Activated CD8-positive, alpha-beta memory T cell treated with anti-CD3 and anti-CD28 coated beads for 1 hour (primary cell): Measurements from ENCODE around the gene DDAH1.

Experiments used
- DNase-seq, 2 donors: peaks; one replicate each; pipeline ENCODE4 v3.0.0-alpha.2; 2020; ENCODE audit warnings: low read depth in 1 of 2; ENCODE audit errors: extremely low read depth in 1 of 2

Gene DDAH1

DNA sequence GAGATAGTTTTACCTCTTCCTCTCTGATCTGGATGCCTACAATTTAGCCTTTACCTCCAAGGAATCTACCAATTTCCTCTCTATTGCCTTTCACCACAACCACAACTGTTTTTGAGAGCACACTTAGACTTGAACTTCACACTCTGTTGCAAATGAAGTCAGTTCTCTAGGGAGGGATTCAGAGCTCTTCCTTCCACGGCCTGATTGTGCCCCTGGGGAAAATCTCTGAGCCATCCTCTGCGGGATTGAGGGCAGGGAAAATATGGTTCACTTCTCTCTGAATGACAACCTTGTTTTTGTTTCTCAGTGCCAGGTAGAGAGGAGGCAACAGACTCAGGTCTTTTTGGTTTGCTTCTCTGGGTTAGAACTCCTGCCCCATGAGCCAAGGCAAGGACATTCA, 153.1 kb downstream of the DDAH1 start:
- no peak for DNase-seq

DNA sequence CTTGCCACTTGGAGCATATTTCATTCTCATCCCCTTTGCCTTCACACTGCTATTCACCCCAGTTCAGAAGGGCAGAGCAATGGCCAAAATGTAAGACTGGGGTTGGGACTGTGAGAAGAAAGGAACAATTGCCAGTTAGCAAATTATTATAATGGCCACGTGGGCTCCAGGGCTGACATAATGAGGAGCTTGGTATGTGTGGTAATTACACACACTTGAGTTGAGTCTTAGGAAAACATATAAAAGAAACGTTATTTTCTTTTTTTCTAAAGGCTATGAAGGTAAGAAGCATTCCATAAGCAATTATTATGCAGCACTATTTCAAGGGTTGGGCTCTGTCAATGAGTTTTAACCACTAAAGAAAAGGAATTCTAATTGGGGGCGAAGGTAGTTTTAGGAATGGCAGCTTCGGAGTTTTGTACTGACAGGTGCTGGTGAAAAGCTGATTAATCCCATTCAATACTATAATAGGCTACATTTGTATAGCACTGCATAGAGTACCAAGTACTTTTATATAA, 156.1 kb downstream of the DDAH1 start:
- no peak for DNase-seq

DNA sequence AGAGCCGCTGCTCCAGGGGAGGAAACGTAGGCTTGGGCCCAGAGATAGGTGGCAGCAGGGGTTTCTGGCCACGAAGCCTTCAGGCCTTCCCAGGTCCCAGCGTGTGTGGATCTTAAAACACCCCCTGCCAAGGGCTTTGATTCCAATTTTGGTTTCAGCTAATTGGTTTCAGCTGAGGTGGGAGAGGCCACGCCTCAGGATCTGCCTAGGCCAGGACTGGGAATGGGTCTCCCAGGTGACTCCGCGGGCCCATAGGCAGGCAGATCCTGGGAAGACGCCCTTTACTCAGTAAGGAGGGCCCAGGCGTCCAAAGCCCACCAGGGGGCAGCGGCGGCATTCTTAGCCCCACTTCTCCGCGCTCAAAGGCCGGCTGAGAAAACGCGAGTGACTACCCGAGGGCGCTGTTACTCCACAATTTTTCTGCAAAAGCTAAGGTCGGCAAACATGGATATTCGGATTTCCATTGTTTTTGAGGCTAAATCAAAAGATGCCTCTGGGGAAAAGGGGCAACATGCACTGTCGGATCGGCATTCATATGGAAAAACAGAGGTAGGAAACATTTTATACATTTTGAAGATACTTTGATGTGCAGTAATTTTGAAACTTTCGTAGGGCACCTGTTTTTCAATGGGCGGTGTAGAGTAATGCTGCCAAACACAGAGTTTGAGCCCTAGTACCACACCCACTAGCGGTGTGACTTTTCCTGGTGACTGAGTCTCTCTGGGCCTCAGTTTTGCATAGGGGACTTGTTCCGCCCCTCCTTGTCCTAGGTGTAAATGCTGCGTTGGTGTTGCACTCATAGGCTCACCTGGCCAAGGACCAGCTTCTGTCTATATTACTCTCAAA, 156.7 kb downstream of the DDAH1 start:
- peak in 1 of 2 donors; percentile 45 for DNase-seq

DNA sequence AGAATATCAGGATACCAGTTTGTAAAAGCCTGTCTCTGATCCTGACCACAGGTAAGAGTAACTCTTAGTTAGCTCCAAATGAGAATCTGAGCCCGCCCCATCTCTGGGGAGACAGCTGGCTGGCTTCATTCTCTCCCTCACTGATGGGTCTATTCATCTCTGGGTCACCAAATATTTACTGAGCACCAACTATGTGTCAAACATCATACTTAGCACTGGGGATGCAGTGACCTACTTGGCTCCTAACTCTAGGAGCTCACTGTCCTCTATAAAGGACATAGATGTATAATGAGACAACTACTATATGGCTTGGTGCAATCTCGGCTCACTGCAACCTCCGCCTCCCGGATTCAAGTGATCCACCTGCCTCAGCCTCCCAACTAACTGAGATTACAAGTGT, 158.7 kb downstream of the DDAH1 start:
- DNase-seq, result no peak

DNA sequence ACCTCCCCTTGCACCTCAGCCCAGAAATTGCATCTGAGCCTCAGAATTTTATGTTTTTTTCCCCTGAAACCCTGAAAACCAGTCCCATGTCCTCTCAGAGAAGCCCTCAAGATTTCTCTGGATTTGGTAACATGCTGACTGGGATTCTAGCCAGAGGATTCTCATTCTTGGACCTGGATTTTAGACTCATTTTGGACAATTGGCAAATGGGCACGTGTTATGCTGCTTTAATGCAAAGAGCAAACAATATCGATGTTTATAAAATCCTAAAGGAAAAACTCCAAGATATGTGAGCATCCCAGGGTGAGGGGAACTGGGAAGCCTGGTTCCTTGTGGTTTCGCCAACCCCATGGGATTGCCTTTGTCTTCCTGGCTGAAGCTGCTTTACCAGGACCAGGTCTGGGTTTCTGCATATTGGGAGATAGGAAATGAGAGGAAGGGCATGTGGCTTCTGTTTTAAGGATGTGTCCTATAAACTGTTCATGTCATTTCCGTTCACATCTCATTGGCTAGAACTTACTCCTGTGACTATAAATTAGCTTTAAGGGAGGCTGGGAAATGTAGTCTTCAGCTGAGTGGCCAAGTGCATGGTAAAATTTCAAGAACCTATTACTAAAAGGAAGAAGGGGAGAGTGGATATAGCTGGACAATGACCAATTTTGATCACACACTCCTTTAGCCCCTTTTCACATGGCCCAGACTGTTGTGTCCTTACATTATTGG, 161.4 kb downstream of the DDAH1 start:
- no peak for DNase-seq

DNA sequence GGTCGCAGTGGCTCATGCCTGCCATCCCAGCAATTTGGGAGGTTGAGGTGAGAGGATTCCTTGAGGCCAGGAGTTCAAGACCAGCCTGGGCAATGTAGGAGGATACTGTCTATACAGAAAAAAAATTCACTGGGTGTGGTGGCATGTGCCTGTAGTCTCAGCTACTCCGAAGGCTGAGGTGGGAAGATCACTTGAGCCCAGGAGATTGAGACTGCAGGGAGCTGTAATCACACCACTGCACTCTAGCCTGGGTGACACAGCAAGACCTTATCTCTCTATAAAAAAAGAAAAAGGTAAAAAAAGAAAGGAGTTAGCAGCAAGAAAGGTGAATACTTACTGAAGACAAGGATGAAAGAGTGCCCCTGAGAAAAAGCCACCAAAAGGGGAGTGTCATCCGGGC, 164.8 kb downstream of the DDAH1 start:
- no peak for DNase-seq

DNA sequence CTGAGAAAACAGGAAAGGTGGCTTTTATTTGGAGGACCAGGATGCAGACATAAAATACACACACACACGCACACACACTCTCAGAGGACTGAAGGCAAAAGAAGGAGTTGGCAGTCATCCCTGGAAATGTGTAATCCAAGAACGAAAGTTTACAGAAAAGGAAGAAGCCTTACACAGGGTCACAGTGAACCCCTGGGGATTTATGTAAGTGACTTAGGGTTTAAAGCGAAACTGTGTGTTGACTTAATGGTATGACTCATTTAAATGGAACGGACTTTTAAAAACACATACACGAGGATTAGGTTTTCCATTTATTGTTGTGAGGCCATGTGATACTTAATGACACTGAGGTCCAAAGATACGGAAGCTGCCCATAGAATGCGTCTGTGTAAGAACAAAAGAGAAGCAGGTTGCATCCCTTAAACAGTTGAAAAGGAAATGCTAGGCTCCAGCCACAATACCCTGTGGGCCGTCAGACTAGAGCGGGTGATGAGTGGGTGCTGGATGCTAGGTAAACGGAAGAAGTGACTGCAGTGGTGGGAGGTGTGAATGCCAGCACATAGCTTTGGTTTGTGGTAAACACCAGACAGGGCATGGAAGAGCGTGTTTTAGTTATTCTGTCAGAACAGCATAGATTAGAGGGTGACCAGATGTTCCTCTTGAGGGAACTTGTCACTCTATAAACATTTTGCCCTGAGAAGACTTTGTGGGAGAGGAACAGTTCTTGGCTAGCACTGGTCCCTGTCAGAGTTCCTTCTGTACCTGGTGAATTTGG, 166.9 kb downstream of the DDAH1 start:
- DNase-seq, result peak; percentile 20 to 27

DNA sequence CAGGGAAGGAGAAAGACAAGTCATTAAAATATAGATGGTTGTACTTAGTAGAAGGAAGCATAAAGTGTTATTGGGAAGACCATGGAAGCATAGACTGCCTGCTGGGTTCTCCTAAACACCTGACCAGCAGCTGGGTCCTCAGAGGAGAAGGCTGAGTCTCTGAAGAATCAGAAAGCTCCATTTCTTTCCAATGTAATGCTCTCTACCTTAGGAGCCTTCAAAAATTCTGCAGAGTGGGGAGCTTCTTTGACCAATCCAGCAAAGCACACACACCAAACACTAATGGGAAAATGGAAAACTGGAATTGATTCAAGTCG, 167.5 kb downstream of the DDAH1 start:
- no peak for DNase-seq

DNA sequence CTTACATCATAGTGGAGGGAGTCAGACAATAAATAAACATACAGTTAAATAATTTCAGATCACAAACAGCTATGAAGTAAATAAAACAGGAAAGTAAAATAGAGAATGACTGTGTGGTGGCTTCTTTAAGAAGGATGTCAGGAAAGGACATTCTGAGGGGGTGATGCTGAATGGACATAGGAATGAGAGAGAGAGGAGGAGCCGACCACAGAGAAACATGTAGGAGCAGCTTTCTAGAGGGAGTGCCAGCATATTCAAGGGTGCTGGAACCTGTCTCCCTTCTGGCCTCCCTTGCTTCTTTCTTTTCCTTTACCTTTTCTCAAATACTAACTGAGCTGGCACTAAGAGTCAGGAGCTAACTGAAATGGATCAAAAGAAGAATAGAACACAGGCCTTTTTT, 168.0 kb downstream of the DDAH1 start:
- DNase-seq, result no peak

DNA sequence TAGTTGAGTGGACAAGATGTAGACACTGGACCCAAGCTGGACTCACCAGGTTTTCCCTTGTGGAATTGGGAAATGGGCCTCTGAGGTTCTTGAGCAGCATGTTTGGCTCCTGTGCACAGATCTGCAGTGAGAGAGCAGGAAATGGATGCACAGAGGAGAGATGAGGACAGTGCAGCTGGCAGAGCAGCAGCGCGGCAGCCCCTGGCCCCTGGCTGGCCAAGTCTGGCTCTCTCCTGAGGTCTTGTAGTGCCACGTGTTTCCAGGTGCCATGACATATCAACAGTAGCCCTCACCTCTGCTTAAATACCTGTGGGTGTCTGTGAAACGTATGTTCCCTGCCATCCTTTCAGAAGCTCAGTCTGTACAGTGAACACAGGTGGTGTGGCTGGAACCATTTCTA, 169.3 kb downstream of the DDAH1 start:
- DNase-seq, result no peak

DNA sequence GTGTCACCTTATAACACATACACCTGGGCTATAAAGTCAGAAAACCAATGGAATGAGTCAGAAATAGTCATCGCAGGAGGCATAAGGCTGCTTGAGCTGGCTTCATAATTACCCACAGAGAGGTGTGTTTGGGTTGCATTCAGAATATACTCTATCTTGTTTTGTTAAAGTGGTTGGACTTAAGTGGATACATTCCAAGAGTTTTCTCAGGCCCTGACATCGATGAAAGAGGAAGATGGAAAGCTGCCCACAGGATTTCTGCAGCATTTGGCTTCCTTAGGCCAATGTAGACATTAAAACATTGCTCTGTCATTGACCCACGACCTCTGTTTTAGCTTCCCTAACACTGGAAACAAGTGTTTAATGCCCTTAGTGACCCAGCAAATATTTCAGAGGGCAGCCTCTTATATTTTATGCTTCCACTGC, 169.9 kb downstream of the DDAH1 start:
- no peak for DNase-seq

DNA sequence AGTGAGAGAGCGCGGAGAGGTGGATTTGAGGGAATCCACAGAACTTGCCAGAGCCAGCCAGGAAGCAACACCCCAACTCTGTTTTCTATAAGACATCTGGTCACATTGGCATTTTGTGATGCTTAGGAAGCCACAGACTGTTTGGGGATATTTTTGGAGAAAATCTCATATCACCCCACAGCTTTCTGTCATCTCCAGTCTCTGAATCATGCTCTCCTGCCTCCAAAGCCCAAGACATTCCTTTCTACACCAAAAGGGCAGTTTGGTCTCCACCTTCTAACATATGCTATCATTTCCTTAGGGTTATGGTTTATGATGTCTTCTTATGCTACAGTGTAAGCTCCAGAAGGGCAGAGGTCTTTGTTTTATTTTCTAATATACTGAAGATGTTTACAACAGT, 174.1 kb downstream of the DDAH1 start:
- DNase-seq, result no peak

DNA sequence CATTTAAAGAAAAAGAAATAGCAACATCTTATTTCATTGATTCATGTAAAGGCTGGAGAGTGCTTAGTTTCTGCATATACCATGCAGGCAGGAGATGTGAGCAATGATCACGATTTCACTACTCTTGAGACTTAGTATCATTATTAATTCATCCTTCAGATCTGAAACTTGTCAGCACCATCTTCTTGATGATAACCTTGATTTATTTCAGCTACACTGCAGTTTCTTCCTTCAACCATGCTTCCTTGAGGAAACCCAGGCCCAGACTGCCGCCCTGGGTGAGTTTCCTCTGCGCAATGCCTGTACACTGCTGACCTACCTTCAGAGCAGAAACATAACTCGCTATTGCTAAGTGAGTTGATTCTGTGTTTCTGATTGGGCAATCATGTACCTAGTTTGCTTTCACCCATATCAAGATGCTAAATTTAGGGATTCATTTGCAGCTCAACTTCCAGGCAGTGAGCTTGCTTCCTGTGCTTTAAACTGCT, 175.1 kb downstream of the DDAH1 start:
- DNase-seq, result no peak

DNA sequence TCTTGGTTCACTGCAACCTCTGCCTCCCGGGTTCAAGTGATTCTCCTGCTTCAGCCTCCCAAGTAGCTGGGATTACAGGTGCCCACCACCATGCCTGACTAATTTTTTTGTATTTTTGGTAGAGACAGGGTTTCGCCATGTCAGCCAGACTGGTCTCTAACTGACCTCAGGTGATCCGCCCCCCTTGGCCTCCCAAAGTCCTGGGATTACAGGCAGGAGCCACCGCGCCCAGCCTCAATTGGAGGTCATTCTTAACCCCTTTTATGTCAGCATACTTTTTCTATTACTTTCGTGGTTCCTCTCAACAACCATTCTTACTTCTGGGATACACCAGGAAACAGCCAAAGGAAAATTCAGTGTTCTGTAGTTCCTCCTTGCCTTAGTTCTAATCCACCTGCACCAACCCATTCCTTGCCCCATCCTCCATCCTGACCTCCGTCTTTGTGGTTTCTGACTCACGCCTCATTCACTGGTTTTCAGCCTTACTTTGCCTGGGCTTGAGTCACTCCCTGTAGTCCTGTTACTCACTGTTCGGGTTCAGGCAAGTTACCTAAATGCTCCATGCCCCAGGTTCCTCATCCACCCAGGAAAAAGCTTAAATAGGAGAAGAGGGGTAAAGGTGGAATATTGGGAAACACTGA, 175.6 kb downstream of the DDAH1 start:
- no peak for DNase-seq

DNA sequence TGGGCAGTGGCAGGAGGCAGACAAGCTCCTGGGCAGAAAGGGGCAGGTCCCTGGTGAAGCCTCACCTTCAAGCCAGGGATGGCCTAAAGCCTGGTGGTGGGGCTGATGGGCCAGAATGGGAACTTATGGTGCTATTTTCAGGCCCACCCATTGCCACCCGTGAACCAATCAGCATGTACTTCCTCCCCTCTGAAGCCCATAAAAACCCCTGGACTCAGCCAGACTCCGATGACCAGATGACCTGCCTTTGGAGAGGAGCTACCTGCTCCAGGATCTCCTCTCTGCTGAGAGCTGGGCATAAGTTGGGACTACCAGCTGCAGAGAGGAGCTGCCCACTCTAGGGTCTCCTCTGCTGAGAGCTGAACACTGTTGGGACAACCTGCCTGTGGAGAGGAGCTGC, 180.8 kb downstream of the DDAH1 start:
- DNase-seq, result no peak

DNA sequence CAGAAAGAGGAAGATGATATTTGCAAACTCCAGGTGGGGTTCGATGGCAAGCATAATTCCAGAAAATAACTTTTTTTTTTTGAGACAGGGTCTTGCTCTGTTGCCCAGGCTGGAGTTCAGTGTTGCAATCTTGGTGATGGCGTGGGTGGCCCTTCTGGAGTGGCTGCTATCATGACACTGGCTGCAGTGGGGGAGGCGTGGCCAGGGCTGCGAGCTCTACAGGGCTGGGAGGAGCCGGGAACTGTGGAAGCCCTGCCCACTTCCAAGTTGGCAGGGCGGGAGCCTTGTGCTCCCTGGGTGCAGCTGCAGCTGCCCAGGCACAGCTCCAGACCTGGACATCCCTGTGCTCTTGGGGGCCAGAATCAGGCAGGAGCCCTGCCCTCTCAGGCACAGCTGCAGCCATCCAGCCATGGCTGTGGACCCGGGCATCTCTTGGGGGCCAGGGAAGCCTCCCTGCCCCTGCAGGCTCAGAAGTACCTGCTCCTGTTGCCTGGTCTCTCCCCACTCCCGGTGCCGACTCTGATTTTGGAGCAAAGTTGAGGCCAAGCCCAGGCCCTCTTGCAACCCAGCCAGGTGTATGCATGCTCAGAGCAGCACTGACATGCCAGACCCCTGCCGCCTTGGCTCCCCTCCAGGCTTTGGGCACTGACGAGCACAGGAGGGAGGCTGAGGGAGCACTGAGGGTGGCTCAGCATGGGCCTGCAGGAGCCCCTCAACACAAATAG, 181.3 kb downstream of the DDAH1 start:
- no peak for DNase-seq

DNA sequence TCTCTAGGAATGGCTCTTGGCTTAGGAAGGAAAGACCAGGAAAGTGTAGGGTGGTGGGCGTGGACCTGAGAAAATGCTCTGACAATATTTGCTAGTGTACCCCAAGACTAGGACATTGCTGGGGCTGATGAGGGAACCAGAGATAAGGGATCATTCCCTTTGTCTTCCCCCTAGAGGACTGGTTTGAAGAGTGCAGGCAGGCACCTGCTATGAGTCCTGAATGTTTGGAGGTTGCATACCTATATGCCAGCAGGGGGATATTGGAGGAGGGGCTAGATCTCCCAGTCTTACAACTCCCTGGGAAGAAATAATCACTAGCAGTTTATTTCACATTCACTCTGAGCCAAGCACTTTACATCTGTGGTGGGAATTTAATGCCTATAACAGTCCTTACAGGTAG, 182.5 kb downstream of the DDAH1 start:
- DNase-seq, result no peak

DNA sequence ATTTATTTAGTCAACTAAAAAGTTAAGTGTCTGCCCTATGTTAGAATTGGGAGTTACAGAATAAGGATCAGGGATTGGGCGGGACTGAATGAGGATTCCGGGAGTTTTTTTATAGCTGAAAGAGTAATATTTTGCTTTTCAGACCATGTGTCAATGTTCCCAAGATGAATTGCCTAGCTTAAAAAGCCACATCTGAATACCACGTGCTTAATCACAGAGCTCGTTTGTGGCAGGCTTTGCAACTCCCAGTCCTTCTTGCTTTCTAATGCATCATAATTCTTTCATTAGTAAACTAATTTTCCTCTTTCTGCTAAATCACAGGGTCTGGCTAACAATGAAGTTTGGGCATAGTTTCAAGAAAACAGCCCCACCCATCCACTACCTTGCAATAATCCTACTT, 184.3 kb downstream of the DDAH1 start:
- DNase-seq, result no peak

DNA sequence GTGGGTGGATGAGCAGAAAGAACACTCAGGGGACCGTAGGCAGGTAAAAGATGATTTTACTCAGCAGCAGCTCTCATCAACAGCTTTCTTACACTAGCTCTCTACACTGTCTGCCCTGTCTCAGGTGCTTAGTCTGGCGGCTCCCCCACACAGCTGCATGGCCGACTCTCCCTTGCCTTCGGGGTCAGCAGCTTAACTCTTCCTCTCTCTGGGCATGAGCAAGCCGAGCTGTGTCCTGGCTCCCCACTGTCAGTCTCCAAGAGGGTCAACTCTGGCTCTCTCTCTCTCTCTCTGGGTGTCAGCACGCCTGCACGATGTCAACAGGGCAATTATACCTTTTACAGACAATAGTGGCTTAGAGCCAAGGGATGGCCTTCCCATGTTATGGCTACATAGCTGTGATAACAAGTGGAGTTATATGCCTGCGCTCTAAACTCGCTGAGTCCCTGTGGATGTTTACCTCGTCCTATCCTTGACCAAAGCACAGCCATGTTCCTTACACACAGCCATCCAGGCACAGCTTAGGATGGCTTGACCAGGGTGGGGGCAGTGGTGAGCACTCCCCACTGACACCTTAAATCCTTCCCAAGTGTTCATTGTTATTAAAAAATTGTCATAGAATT, 185.4 kb downstream of the DDAH1 start:
- DNase-seq, result no peak

DNA sequence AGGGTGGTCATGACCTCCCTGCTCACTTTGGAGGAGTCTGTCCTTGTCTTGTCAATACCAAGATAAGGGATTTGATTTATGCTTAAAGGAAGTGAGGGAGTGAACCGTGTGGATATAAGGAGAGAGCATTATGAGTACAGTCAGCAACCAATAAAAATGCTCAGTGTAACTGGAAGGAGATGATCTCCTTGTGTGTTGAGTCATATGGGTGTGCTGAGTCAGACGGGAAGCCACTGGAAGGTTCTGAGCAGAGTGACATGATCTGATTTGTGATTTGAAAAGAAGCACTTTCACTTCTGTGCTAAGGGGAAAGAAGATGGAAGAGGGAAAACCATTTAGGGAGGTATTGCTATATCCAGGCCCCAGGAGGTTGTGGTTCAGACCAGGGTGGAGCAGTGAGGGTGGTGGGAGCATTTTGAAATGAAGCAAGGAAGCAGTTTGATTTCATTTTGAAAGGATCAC, 186.1 kb downstream of the DDAH1 start:
- peak in 1 of 2 donors; percentile 18 for DNase-seq
